GM12878 (cell line): ENCODE data around the gene INPP4B. TPM values are rescaled to one million over a fixed set of nuclear protein-coding genes. Genes with fewer than 3 reads are reported as not detected.

ENCODE experiments used
- ATAC-seq: fragments of 200-7000 bp; cut with Tn5 transposase; 3 replicates; pipeline ENCODE4 v1.9.1; 2020; ENCODE audit warnings: mild to moderate bottlenecking, moderate library complexity
- BruUV-seq: library from RNA; stranded (reverse); fragments of 400-500 nt; replicated peaks from 2 replicates; lab custom pipeline; 2021; lab: Mats Ljungman, UMichigan
- CTCF ChIA-PET: fragments of 300-600 bp; sonication (Branson Sonifier 250); formaldehyde crosslinking; extraction: SDS; loops from one replicate; lab custom pipeline; 2021; ENCODE audit warnings: inconsistent platforms; lab: Yijun Ruan, JAX
- POLR2A ChIA-PET: fragments of 350-600 bp; formaldehyde crosslinking; extraction: SDS; loops from one replicate; lab custom pipeline; 2021; ENCODE audit warnings: inconsistent platforms; lab: Charles Lee
- RAD21 ChIA-PET: fragments of 300-600 bp; sonication (Branson Sonifier 250); formaldehyde crosslinking; loops from one replicate; lab custom pipeline; 2023; ENCODE audit warnings: antibody characterized with exemption; ENCODE audit not compliant: unreplicated experiment; lab: Charles Lee
- SMC1A ChIA-PET: fragments of 300-600 bp; sonication (Branson Sonifier 250); formaldehyde crosslinking; loops from one replicate; lab custom pipeline; 2023; ENCODE audit not compliant: unreplicated experiment, uncharacterized antibody; lab: Charles Lee
- DNase-seq: peaks from one replicate; pipeline ENCODE4 v3.0.0-alpha.2; 2011; ENCODE audit warnings: low read depth, low spot score
- FAIRE-seq: peaks from 3 replicates; lab custom pipeline; 2011; peaks lifted over from hg19 to GRCh38; lab: Jason Lieb, UNC
- H2AFZ ChIP-seq: 2 replicates; pipeline ENCODE4 v1.6.0; 2011; ENCODE audit warnings: low read depth, low read length, control low read depth; ENCODE audit not compliant: control insufficient read depth
- H3K27ac ChIP-seq: 2 replicates; pipeline ENCODE4 v1.5.1; 2011; ENCODE audit warnings: control low read depth; ENCODE audit not compliant: control insufficient read depth, insufficient read depth
- H3K27me3 ChIP-seq, 2 experiments: replicated peaks in 1 of 2; 2 replicates each; pipeline versions ENCODE4 v1.6.0 to v1.6.1; 2011; ENCODE audit warnings: low read length in 1 of 2; ENCODE audit not compliant: control insufficient read depth in 2 of 2, insufficient read depth in 2 of 2
- H3K36me3 ChIP-seq, 2 experiments: 2 replicates each; pipeline ENCODE4 v1.5.1; 2011; ENCODE audit warnings: low read length in 1 of 2; ENCODE audit not compliant: control insufficient read depth in 2 of 2, insufficient read depth in 2 of 2
- H3K4me1 ChIP-seq: 2 replicates; pipeline ENCODE4 v1.6.1; 2011; ENCODE audit warnings: mild to moderate bottlenecking, low read length, moderate library complexity, mixed read lengths; ENCODE audit not compliant: control insufficient read depth, insufficient read depth
- H3K4me2 ChIP-seq: 2 replicates; pipeline ENCODE4 v1.6.0; 2011; ENCODE audit warnings: control low read depth; ENCODE audit not compliant: control insufficient read depth, insufficient read depth
- H3K4me3 ChIP-seq: fragments of 200-600 bp; sonication (generic); 2 replicates; pipeline ENCODE4 v1.5.1; 2016
- H3K79me2 ChIP-seq: 2 replicates; pipeline ENCODE4 v1.6.0; 2011; ENCODE audit warnings: low read length; ENCODE audit not compliant: control insufficient read depth, insufficient read depth
- H3K9ac ChIP-seq: 2 replicates; pipeline ENCODE4 v1.8.0; 2011; ENCODE audit warnings: low read length, control low read depth, mixed read lengths; ENCODE audit not compliant: control insufficient read depth, insufficient read depth
- H3K9me3 ChIP-seq: replicated peaks from 3 replicates; pipeline ENCODE4 v1.5.1; 2011; ENCODE audit warnings: mild to moderate bottlenecking, low read length; ENCODE audit not compliant: control insufficient read depth, insufficient read depth
- H4K20me1 ChIP-seq: 2 replicates; pipeline ENCODE4 v1.6.0; 2011; ENCODE audit not compliant: control insufficient read depth, insufficient read depth
- BCL3 ChIP-seq: IDR thresholded peaks from 2 replicates; pipeline ENCODE4 v1.6.1; 2011; ENCODE audit warnings: borderline replicate concordance, low read depth, mild to moderate bottlenecking, moderate library complexity, low read length; ENCODE audit not compliant: insufficient read depth, poor library complexity, severe bottlenecking
- MTA2 ChIP-seq: fragments of 450-650 bp; IDR thresholded peaks from 2 replicates; pipeline ENCODE4 v1.6.1; 2016; ENCODE audit warnings: low read depth, mild to moderate bottlenecking, moderate library complexity
- MYB ChIP-seq: fragments of 150-350 bp; IDR thresholded peaks from 2 replicates; pipeline ENCODE4 v1.6.1; 2014; ENCODE audit warnings: mild to moderate bottlenecking, low read depth, low read length, borderline replicate concordance
- PBX3 ChIP-seq: IDR thresholded peaks from 2 replicates; pipeline ENCODE4 v1.6.1; 2011; ENCODE audit warnings: mild to moderate bottlenecking, low read depth, low read length, moderate library complexity; ENCODE audit not compliant: insufficient replicate concordance
- POU2F2 ChIP-seq: IDR thresholded peaks from 3 replicates; pipeline ENCODE4 v1.6.1; 2011; ENCODE audit warnings: low read depth, mild to moderate bottlenecking, low read length, borderline replicate concordance
- SREBF2 ChIP-seq: IDR thresholded peaks from 2 replicates; pipeline ENCODE4 v1.6.1; 2012; ENCODE audit warnings: mild to moderate bottlenecking, low read length
- STAT3 ChIP-seq: IDR thresholded peaks from 2 replicates; pipeline ENCODE4 v1.6.1; 2011; ENCODE audit warnings: low read depth, low read length, improper control_type of control experiment
- SUPT20H ChIP-seq: IDR thresholded peaks from 2 replicates; pipeline ENCODE4 v1.6.1; 2011; ENCODE audit warnings: low read depth, mild to moderate bottlenecking, low read length, moderate library complexity, borderline replicate concordance; ENCODE audit not compliant: control insufficient read depth
- TARDBP ChIP-seq: IDR thresholded peaks from 2 replicates; pipeline ENCODE4 v1.6.1; 2016; ENCODE audit warnings: borderline replicate concordance
- ZBTB11 ChIP-seq: fragments of 450-650 bp; formaldehyde crosslinking; IDR thresholded peaks from 2 replicates; pipeline ENCODE4 v1.5.0; 2022; ENCODE audit warnings: mild to moderate bottlenecking, missing genetic modification characterization
- WGBS: methylation state at CpG from one replicate; pipeline ENCODE4 v1.1.6; 2016; ENCODE audit warnings: low lambda C conversion rate; ENCODE audit not compliant: insufficient replicate concordance, insufficient coverage; ENCODE audit errors: missing lambda C conversion rate; 5-methylcytosine and 5-hydroxymethylcytosine counted together
- in situ Hi-C: fragments of 300-500 bp; cut with MboI; formaldehyde crosslinking; loops from 9 replicates; pipeline ENCODE4 v1.14.3; 2018; ENCODE audit warnings: mixed read lengths
- intact Hi-C: fragments of 100-400 bp; cut with micrococcal nuclease; formaldehyde crosslinking; loops from one replicate; pipeline ENCODE4 v1.14.2; 2022; ENCODE audit not compliant: unreplicated experiment
- polyA plus RNA-seq, 11 experiments: library from polyadenylated mRNA; depleted of rRNA in 4 of 11; unstranded in 6 of 11; stranded (reverse) in 5 of 11; fragments of >200 nt; fragmentation: Nextera tagmentation in 4 of 11; fragmentation: Illumina TruSeq in 1 of 11; extraction: Ambion mirVana in 4 of 11; extraction: Trizol in 1 of 11; gene quantifications; 1 replicate in 1 of 11; 2 replicates in 10 of 11; pipeline versions ENCODE4 v1.2.1 to v1.2.3, GENCODE V29; 2011 to 2016; ENCODE audit warnings: inconsistent platforms in 2 of 11, missing spikeins in 2 of 11, low read depth in 1 of 11
- total RNA-seq, 4 experiments: library from RNA; depleted of rRNA in 3 of 4; stranded (reverse); fragments of >200 nt in 3 of 4; fragmentation: Illumina TruSeq in 1 of 4; extraction: Trizol in 1 of 4; gene quantifications; 2 replicates each; pipeline versions ENCODE4 v1.2.1 to v1.2.3, GENCODE V29; 2013 to 2021

Gene INPP4B
- total and polyA plus RNA-seq, 10 of the 15 experiments (the other 5 are each of a cell fraction or from before 2014, with no cell fraction given), result 0.53 to 11.2 (median 0.95) TPM

GRCh38 chr4:142713282-142714030 lies 132.6 kb downstream of the INPP4B start (continued):
- no peak for TF ChIP-seq MTA2

GRCh38 chr4:142708231-142708630 lies 137.9 kb downstream of the INPP4B start:
- H4K20me1 ChIP-seq, result no peaks in the 10 kb centered on the region
- POLR2A ChIA-PET, result no interaction called here
- H3K9ac ChIP-seq, result no peak overlapping the region
- H3K27ac ChIP-seq, result no peak overlapping the region
- no peaks in the 10 kb centered on the region for H3K79me2 ChIP-seq
- H3K4me3 ChIP-seq, result no peak overlapping the region
- no peak overlapping the region for H2AFZ ChIP-seq
- intact Hi-C loops (no loop called here), in situ Hi-C loops (loop anchor here (25.0 kb wide), 1 partner anchor 571 kb away; no protein-coding TSS in a partner anchor)
- CTCF ChIA-PET, result no interaction called here
- H3K9me3 ChIP-seq, result no peaks in the 10 kb centered on the region; the same call in 2 of the 3 replicates
- FAIRE-seq (no peak), ATAC-seq (no peak), DNase-seq (no peak)
- H3K4me1 ChIP-seq, result no peaks in the 10 kb centered on the region
- WGBS, result 7% methylated on average over 1 of the region's 1 CpG
- BruUV-seq, result no TSS peak
- H3K36me3 ChIP-seq, result no peaks in the 10 kb centered on the region
- SMC1A ChIA-PET, result no interaction called here
- H3K27me3 ChIP-seq, result no peaks in the 10 kb centered on the region
- no peak overlapping the region for H3K4me2 ChIP-seq
- RAD21 ChIA-PET, result no interaction called here
- TF ChIP-seq BCL3 (no peak), TARDBP (no peak), MTA2 (no peak), SUPT20H (no peak), SREBF2 (no peak), POU2F2 (no peak), STAT3 (no peak), MYB (no peak), ZBTB11 (CRISPR knock-in tag) (no peak), PBX3 (no peak)
